Stimulated activated naive CD8-positive, alpha-beta T cell treated with anti-CD3 and anti-CD28 coated beads, Interleukin-15, amount 100 ng/mL, for 72 hours (primary cell): ENCODE results near the gene ZNF750.

ENCODE experiments used
- ATAC-seq: fragments of 150-1000 bp; cut with Tn5 transposase; 2 replicates; pipeline ENCODE4 v1.10.0; 2021; ENCODE audit warnings: mild to moderate bottlenecking, moderate library complexity
- DNase-seq, 2 donors: peaks; one replicate each; pipeline ENCODE4 v3.0.0; 2021 to 2022
- H3K27ac Mint-ChIP-seq, 2 donors: one replicate each; pipeline ENCODE4 v1.8.0; 2022; ENCODE audit warnings: mild to moderate bottlenecking in 2 of 2, mixed read lengths in 2 of 2, moderate library complexity in 2 of 2
- H3K27me3 Mint-ChIP-seq: one replicate; pipeline ENCODE4 v1.8.0; 2022; ENCODE audit warnings: mixed read lengths
- H3K4me1 Mint-ChIP-seq: one replicate; pipeline ENCODE4 v1.8.0; 2022; ENCODE audit warnings: mild to moderate bottlenecking, mixed read lengths
- H3K4me3 Mint-ChIP-seq, 2 donors: one replicate each; pipeline ENCODE4 v1.8.0; 2022; ENCODE audit warnings: mild to moderate bottlenecking in 2 of 2, mixed read lengths in 2 of 2, moderate library complexity in 1 of 2
- H3K9me3 Mint-ChIP-seq, 2 donors: one replicate each; pipeline ENCODE4 v1.8.0; 2022; ENCODE audit warnings: mixed read lengths in 2 of 2

Gene ZNF750

DNA sequence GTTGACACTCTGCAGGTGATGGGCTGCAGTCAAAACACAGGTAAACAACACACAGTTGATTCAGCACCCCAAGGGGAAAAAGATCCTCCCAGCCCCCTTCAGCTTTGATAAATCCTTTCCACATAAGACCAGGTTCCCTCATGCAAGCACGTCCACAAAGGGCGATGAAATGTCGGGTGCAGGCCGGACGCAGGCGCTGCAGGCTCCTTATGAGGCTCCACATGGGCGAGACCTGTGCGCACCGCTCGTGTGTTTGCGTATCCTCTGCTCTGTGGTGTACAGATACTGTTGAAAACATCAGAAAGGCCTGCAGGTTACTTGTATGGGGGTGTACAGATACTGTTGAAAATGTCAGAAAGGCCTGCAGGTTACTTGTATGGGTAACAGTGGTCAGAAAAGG, 14.4 kb upstream of the ZNF750 start:
- ATAC-seq: no peak
- Mint-ChIP-seq H3K27me3 (no peaks in the 10 kb centered on the region), H3K27ac (peak overlapping the region; percentile 4 to 22), H3K9me3 (no peaks in the 10 kb centered on the region), H3K4me1 (peaks cover 17% of the 10 kb centered on the region), H3K4me3 (no peak overlapping the region)
- no peak for DNase-seq

DNA sequence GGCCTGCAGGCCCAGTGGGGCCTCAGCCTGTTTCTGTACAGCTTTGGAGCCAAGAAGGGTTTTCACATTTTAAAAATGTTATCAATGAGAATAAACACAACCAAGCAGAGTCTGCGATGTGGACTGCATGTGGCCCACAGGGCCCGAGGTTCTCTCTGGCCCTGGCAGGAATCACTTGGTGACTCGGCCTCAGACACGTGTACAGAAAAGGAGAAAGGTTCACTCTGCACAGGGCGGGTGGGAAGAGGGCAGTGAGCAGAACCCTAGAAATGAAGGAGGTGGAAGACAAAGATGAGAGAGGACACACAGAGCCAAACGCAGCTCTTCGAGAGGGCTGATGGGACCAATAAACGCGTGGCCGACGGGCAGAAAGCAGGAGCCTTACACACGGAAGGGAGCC, 11.6 kb upstream of the ZNF750 start:
- ATAC-seq (no peak), DNase-seq (no peak)
- no peaks in the 10 kb centered on the region for H3K9me3 Mint-ChIP-seq
- H3K4me1 Mint-ChIP-seq: peaks cover 7% of the 10 kb centered on the region
- no peak overlapping the region for H3K4me3 Mint-ChIP-seq
- no peaks in the 10 kb centered on the region for H3K27me3 Mint-ChIP-seq
- H3K27ac Mint-ChIP-seq: no peak overlapping the region

DNA sequence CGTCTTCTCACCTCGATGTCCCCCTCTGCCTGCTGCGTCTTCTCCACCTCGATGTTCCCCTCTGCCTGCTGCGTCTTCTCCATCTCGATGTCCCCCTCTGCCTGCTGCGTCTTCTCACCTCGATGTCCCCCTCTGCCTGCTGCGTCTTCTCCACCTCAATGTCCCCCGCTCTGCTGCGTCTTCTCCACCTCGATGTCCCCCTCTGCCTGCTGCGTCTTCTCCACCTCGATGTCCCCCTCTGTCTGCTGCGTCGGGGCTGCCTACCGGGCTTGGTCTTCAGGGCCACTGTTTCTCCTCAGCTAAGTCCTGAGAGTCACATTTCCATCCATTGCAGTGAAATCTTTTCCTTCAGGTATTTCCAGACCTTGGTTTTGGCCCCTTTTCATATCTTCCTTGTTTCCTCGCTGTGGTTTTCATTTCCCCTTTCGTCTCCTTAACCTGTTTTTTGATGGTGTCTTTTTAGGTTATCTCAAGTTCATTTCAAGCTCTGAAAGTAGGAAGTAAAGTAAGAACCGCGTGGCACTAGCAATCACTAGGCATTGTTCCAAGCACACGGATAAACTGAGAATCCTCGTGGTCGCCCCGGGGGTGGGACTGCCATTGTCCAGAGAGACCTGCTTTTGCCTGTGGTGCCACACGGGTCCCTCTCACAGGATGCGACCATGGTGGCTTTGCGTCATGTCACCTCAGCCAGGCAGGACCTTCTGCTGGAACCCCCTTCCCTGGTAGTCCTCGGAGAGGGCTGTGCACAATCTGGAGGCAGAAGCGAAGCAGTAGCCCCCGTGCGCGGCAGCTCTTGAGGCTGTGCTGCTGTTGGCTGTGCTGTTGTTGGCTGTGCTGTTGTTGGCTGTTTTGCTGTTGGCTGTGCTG, 9.5 kb upstream of the ZNF750 start:
- Mint-ChIP-seq H3K27me3 (no peaks in the 10 kb centered on the region), H3K4me3 (no peak overlapping the region), H3K9me3 (no peaks in the 10 kb centered on the region), H3K4me1 (peaks cover 16% of the 10 kb centered on the region), H3K27ac (peak overlapping the region in 1 of 2 donors; percentile 57)
- no peak for DNase-seq
- no peak for ATAC-seq

- no peak overlapping the region for H3K27ac Mint-ChIP-seq
- peaks cover 25% of the 10 kb centered on the region for H3K4me1 Mint-ChIP-seq
- no peaks in the 10 kb centered on the region for H3K9me3 Mint-ChIP-seq
- H3K4me3 Mint-ChIP-seq: peak overlapping the region; percentile 12 to 18
- peak; percentile 85 for ATAC-seq
- DNase-seq: peak; percentile 13 to 39
- H3K27me3 Mint-ChIP-seq: no peaks in the 10 kb centered on the region
These were observed 8.3 kb upstream of the ZNF750 start for GRCh38 chr17:82848022-82848592.

GRCh38 chr17:82846061-82846691, 6.4 kb upstream of the ZNF750 start:
- DNase-seq (no peak), ATAC-seq (no peak)
- no peak overlapping the region for H3K27ac Mint-ChIP-seq
- H3K4me3 Mint-ChIP-seq: no peak overlapping the region
- no peaks in the 10 kb centered on the region for H3K9me3 Mint-ChIP-seq
- H3K27me3 Mint-ChIP-seq: no peaks in the 10 kb centered on the region
- H3K4me1 Mint-ChIP-seq: peaks cover 25% of the 10 kb centered on the region

DNA sequence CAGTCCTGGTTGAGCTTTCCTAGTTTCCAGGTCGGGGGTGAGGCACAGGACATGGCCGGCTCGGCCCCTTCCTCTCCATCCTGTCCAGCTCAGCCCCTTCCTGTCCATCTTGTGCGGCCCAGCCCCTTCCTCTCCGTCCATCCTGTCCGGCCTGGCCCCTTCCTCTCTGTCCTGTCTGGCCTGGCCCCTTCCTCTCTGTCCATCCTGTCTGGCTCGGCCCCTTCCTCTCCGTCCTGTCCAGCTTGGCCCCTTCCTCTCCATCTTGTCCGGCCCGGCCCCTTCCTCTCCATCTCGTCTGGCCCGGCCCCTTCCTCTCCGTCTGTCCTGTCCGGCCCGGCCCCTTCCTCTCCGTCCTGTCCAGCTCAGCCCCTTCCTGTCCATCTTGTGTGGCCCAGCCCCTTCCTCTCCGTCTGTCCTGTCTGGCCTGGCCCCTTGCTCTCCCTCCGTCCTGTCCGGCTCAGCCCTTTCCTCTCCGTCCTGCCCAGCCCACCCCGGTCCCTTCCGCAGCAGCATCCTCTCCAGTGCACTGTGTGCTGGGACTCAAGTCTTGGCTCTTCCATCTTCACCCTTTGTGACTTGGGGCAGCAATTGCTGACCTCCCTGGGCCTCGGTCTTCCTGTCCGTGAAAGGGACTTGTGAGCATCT, 5.5 kb upstream of the ZNF750 start:
- ATAC-seq (no peak), DNase-seq (no peak)
- Mint-ChIP-seq H3K4me1 (peaks cover 25% of the 10 kb centered on the region), H3K27ac (peak overlapping the region in 1 of 2 donors; percentile 66), H3K27me3 (no peaks in the 10 kb centered on the region), H3K4me3 (no peak overlapping the region), H3K9me3 (no peaks in the 10 kb centered on the region)

- peak overlapping the region; percentile 74 to 93 for H3K27ac Mint-ChIP-seq
- H3K27me3 Mint-ChIP-seq: no peaks in the 10 kb centered on the region
These were observed 5.0 kb upstream of the ZNF750 start for GRCh38 chr17:82844796-82845162.

GRCh38 chr17:82843904-82844680, 4.3 kb upstream of the ZNF750 start:
- no peak overlapping the region for H3K4me3 Mint-ChIP-seq
- peak overlapping the region; percentile 74 to 93 for H3K27ac Mint-ChIP-seq
- H3K4me1 Mint-ChIP-seq: peaks cover 19% of the 10 kb centered on the region
- DNase-seq (no peak), ATAC-seq (no peak)
- no peaks in the 10 kb centered on the region for H3K27me3 Mint-ChIP-seq
- no peaks in the 10 kb centered on the region for H3K9me3 Mint-ChIP-seq

More at GRCh38 chr17:82844796-82845162, 5.0 kb upstream of the ZNF750 start:
- no peak overlapping the region for H3K4me3 Mint-ChIP-seq
- no peak for ATAC-seq
- peaks cover 25% of the 10 kb centered on the region for H3K4me1 Mint-ChIP-seq
- H3K9me3 Mint-ChIP-seq: no peaks in the 10 kb centered on the region
- no peak for DNase-seq

- peaks cover 18% of the 10 kb centered on the region for H3K4me1 Mint-ChIP-seq
These were observed 2.2 kb upstream of the ZNF750 start for GRCh38 chr17:82841921-82842596.

DNA sequence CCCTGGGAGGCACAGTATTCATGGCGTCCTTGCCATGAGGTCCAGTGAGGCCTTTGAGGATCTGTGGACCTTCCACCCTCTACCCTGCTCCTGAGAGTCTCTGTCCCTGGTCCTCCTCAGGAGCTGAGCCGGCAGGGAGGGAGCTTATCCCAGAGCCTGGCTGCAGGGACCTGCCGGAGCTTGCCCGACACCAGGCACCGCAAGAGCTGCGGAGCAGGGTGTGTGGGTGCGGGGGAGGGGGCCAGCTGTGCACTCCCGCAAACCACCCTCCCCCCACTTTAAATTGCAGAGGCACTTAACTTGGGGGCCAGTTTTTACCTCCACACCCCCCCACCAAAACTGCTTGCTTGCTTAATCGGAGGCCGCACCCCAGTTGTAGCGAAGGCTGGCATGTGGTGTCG, 609 bp upstream of the ZNF750 start:
- ATAC-seq: no peak
- H3K9me3 Mint-ChIP-seq: no peaks in the 10 kb centered on the region
- no peak overlapping the region for H3K27ac Mint-ChIP-seq
- H3K4me1 Mint-ChIP-seq: peaks cover 15% of the 10 kb centered on the region
- H3K27me3 Mint-ChIP-seq: no peaks in the 10 kb centered on the region
- H3K4me3 Mint-ChIP-seq: no peak overlapping the region
- no peak for DNase-seq

More at GRCh38 chr17:82841921-82842596, 2.2 kb upstream of the ZNF750 start:
- Mint-ChIP-seq H3K27ac (peak overlapping the region in 1 of 2 donors; percentile 52), H3K9me3 (no peaks in the 10 kb centered on the region), H3K4me3 (no peak overlapping the region), H3K27me3 (no peaks in the 10 kb centered on the region)
- ATAC-seq (no peak), DNase-seq (no peak)

DNA sequence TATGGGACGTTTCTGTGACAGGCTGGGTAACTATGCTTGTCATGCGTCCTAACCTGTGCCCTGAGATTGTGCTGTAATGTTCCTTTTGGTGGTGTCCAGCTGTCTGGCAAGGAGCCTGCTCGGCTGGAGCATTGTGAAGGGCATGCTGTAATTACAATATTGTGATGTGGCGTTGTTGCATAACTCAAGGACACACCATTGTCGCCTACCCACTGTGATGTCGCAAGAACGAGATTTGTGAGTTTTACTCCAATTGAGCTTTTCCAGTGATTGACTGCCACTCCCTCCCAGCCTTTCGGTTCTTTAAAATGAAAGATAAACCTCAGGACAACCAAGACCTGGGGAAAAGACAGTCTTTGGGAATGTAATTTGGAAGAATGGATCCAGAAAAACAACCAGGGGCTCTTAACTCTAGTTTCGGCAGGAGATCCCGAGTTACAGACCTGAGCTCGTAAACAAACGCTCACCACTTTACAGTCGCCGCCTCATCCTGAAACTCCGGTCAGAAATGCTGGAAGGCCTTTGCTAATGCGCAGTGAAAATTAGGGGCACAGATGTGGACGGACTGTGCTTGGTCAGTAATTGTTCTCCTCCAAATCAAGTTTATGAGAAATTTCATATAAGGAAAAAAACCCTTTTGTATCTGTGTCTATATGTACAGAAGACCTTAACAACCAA, 1.3 kb downstream of the ZNF750 start:
- Mint-ChIP-seq H3K9me3 (no peaks in the 10 kb centered on the region), H3K27ac (no peak overlapping the region), H3K4me1 (peaks cover under 1% of the 10 kb centered on the region), H3K4me3 (no peak overlapping the region), H3K27me3 (no peaks in the 10 kb centered on the region)
- ATAC-seq: no peak
- DNase-seq: no peak

GRCh38 chr17:82837586-82838320, 2.1 kb downstream of the ZNF750 start:
- no peak overlapping the region for H3K27ac Mint-ChIP-seq
- no peaks in the 10 kb centered on the region for H3K9me3 Mint-ChIP-seq
- no peaks in the 10 kb centered on the region for H3K27me3 Mint-ChIP-seq
- H3K4me3 Mint-ChIP-seq: no peak overlapping the region
- DNase-seq: no peak
- H3K4me1 Mint-ChIP-seq: no peaks in the 10 kb centered on the region
- no peak for ATAC-seq

DNA sequence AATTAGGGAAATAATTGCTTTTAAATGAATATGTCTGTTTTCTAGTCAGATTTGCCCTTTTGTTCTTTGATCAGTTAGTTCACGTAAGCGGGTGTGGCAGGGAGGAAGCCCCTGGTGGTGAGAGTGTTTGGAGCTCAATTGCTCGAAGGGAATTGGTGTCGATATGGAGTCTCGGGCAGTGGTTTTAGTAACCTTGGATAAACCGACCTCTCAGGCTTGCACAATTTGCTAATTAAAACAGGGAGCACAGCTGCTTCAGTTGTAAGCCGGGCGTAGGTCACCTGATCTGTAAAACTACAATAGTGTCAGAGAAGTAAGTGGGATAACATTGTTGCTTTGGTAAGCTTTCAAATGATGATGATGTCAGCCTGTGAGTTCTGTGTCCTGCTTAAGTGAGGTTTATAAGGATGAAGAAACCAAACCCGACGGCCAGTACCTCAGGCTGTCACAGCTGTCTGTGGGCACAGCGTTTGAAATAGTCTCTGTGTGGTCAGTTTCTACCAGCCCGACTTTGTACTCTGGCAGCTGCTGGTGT, 2.9 kb downstream of the ZNF750 start:
- H3K27ac Mint-ChIP-seq: no peak overlapping the region
- no peaks in the 10 kb centered on the region for H3K4me1 Mint-ChIP-seq
- DNase-seq (no peak), ATAC-seq (no peak)
- no peaks in the 10 kb centered on the region for H3K27me3 Mint-ChIP-seq
- H3K4me3 Mint-ChIP-seq: no peak overlapping the region
- H3K9me3 Mint-ChIP-seq: no peaks in the 10 kb centered on the region
